Psoas muscle (tissue), 8 donors: ENCODE data around the gene UGT1A5. TPM values are rescaled to one million over a fixed set of nuclear protein-coding genes. Genes with fewer than 3 reads are reported as not detected.

Source experiments
- ATAC-seq, 4 donors: fragments of 200-7000 bp; cut with Tn5 transposase; one replicate each; pipeline ENCODE4 v1.9.1; 2020; ENCODE audit warnings: moderate library complexity in 3 of 4, mild to moderate bottlenecking in 2 of 4
- DNase-seq, 2 donors: peaks; one replicate each; pipeline ENCODE4 v3.0.0-alpha.2; 2020
- H3K27ac ChIP-seq: fragments of 200-600 bp; one replicate; pipeline ENCODE4 v1.8.0; 2022
- H3K27me3 ChIP-seq, 3 donors: fragments of 200-600 bp in 1 of 3; one replicate each; pipeline versions ENCODE4 v1.6.1 to v1.8.0; 2013 to 2022; ENCODE audit warnings: low read length in 2 of 3, mild to moderate bottlenecking in 2 of 3, moderate library complexity in 1 of 3; ENCODE audit not compliant: insufficient read depth in 3 of 3
- H3K36me3 ChIP-seq, 2 donors: fragments of 200-600 bp in 1 of 2; one replicate each; pipeline versions ENCODE4 v1.6.1 to v1.8.0; 2013 to 2022; ENCODE audit warnings: low read depth in 1 of 2, mild to moderate bottlenecking in 1 of 2, moderate library complexity in 1 of 2; ENCODE audit not compliant: insufficient read depth in 1 of 2
- H3K4me1 ChIP-seq: fragments of 200-600 bp; one replicate; pipeline ENCODE4 v1.8.0; 2022
- H3K4me3 ChIP-seq: fragments of 200-600 bp; one replicate; pipeline ENCODE4 v1.8.0; 2022; ENCODE audit warnings: mild to moderate bottlenecking
- H3K9me3 ChIP-seq: fragments of 200-600 bp; one replicate; pipeline ENCODE4 v1.8.0; 2022
- WGBS, 3 donors: extraction: QIAGEN DNeasy Blood & Tissue Kit; methylation state at CpG; one replicate each; pipeline versions ENCODE4 v1.1.6 to v1.1.7; 2013; 5-methylcytosine and 5-hydroxymethylcytosine counted together
- intact Hi-C, 2 donors: fragments of 100-400 bp; cut with DNase I; formaldehyde crosslinking; loops; one replicate each; pipeline versions ENCODE4 v1.11.0 to v1.14.2; 2022
- polyA plus RNA-seq, 3 donors: library from polyadenylated mRNA; stranded (reverse); fragments of 200-250 nt; gene quantifications; one replicate each; pipeline ENCODE4 v1.2.3, GENCODE V29; 2013
- total RNA-seq, 4 donors: library from RNA; stranded (reverse); fragmentation: NEBNext Ultra II Directional in 2 of 4; extraction: Animal tissue kit (Norgen Biotek cat#: 25700) in 2 of 4; gene quantifications; one replicate each; pipeline versions ENCODE4 v1.2.1 to v1.2.4, GENCODE V29; 2021 to 2023
- TF ChIP-seq, protein P1 (sequence below): fragments of 200-600 bp; IDR thresholded peaks from one replicate; pipeline ENCODE4 v1.8.0; 2022; ENCODE audit warnings: antibody characterized with exemption
- donor health status: healthy with polysubstance abuse.
- donor health status: DM: no; HTN: no; CAD: no; lungs with moderate emphysema.
- donor health status: Bipolar disorder and iron deficiency.
- donor health status: healthy.
- donor health status: DM: yes; HTN: yes; CAD: no.
- donor health status: DM: no; HTN: no; CAD: no.
- donor health status: DM: no; HTN: no; CAD: no.
- donor health status: DM: yes; HTN: yes; CAD: no.

Gene UGT1A5
- total and polyA plus RNA-seq, 7 donors = not detected

DNA sequence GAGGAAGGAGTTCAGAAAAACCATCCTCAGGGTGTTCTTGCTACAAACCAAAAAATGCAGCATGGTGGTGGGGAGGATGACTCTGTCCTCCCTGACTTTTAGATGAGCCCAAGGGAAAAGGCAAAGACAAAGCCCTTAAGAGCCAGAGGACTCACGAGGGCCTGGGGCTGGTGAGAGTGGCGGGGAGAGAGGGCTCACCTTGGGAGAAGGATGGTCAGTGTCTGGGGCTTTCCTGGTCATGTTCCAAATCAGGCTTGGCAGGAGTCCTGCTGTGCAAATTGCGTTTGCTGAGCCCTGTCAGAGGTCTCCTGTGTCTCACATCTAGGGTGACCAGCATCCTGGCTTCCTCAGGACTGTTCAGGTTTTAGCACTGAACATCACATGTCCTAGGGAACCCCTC lies 52.1 kb downstream of the UGT1A5 start:
- TF ChIP-seq, protein P1, sequence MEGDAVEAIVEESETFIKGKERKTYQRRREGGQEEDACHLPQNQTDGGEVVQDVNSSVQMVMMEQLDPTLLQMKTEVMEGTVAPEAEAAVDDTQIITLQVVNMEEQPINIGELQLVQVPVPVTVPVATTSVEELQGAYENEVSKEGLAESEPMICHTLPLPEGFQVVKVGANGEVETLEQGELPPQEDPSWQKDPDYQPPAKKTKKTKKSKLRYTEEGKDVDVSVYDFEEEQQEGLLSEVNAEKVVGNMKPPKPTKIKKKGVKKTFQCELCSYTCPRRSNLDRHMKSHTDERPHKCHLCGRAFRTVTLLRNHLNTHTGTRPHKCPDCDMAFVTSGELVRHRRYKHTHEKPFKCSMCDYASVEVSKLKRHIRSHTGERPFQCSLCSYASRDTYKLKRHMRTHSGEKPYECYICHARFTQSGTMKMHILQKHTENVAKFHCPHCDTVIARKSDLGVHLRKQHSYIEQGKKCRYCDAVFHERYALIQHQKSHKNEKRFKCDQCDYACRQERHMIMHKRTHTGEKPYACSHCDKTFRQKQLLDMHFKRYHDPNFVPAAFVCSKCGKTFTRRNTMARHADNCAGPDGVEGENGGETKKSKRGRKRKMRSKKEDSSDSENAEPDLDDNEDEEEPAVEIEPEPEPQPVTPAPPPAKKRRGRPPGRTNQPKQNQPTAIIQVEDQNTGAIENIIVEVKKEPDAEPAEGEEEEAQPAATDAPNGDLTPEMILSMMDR = no peak
- H3K4me1 ChIP-seq = no peaks in the 10 kb centered on the region
- H3K36me3 ChIP-seq = no peaks in the 10 kb centered on the region
- peaks cover 0 to 3% (median 2%) of the 10 kb centered on the region in 3 donors for H3K27me3 ChIP-seq
- H3K27ac ChIP-seq = no peak overlapping the region
- no peak for ATAC-seq
- 42 to 54% (median 46%) methylated on average over 3 of the region's 3 CpGs for WGBS, 3 donors
- H3K9me3 ChIP-seq = no peaks in the 10 kb centered on the region
- DNase-seq = no peak
- H3K4me3 ChIP-seq = no peak overlapping the region
- intact Hi-C loops = no loop called here

GRCh38 chr2:233766416-233766815 lies 53.7 kb downstream of the UGT1A5 start:
- DNase-seq = no peak
- intact Hi-C loops = no loop called here
- Histone ChIP-seq H3K36me3 (no peaks in the 10 kb centered on the region), H3K4me3 (no peak overlapping the region), H3K4me1 (no peaks in the 10 kb centered on the region), H3K27me3 (peaks cover 0 to 3% (median 2%) of the 10 kb centered on the region in 3 donors), H3K27ac (no peak overlapping the region), H3K9me3 (no peaks in the 10 kb centered on the region)
- 74 to 83% (median 78%) methylated on average over 4 of the region's 4 CpGs for WGBS, 3 donors
- ATAC-seq = no peak
- TF ChIP-seq, protein P1 = no peak

GRCh38 chr2:233768076-233768475 lies 55.4 kb downstream of the UGT1A5 start:
- Histone ChIP-seq H3K27me3 (peaks cover 0 to 3% (median 2%) of the 10 kb centered on the region in 3 donors), H3K36me3 (no peaks in the 10 kb centered on the region), H3K9me3 (no peaks in the 10 kb centered on the region), H3K27ac (no peak overlapping the region), H3K4me1 (no peaks in the 10 kb centered on the region), H3K4me3 (no peak overlapping the region)
- intact Hi-C loops = no loop called here
- 76 to 78% (median 76%) methylated on average over 4 of the region's 4 CpGs for WGBS, 3 donors
- ATAC-seq (no peak), DNase-seq (no peak)
- TF ChIP-seq, protein P1 = no peak

- 88 to 92% (median 89%) methylated on average over 9 of the region's 9 CpGs for WGBS, 3 donors
- H3K4me1 ChIP-seq = no peaks in the 10 kb centered on the region
- no peak overlapping the region for H3K27ac ChIP-seq
- H3K36me3 ChIP-seq = no peaks in the 10 kb centered on the region
- intact Hi-C loops = no loop called here
- TF ChIP-seq, protein P1 = no peak
- DNase-seq (no peak), ATAC-seq (no peak)
- H3K4me3 ChIP-seq = no peak overlapping the region
- peaks cover 0 to 3% (median 2%) of the 10 kb centered on the region in 3 donors for H3K27me3 ChIP-seq
- no peaks in the 10 kb centered on the region for H3K9me3 ChIP-seq
These were observed 56.6 kb downstream of the UGT1A5 start for GRCh38 chr2:233769260-233769659.

DNA sequence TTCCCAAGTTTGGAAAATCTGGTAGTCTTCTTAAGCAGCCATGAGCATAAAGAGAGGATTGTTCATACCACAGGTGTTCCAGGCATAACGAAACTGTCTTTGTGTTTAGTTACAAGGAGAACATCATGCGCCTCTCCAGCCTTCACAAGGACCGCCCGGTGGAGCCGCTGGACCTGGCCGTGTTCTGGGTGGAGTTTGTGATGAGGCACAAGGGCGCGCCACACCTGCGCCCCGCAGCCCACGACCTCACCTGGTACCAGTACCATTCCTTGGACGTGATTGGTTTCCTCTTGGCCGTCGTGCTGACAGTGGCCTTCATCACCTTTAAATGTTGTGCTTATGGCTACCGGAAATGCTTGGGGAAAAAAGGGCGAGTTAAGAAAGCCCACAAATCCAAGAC lies 59.4 kb downstream of the UGT1A5 start:
- ATAC-seq = no peak
- Histone ChIP-seq H3K9me3 (no peaks in the 10 kb centered on the region), H3K27ac (no peak overlapping the region), H3K4me1 (no peaks in the 10 kb centered on the region), H3K4me3 (no peak overlapping the region), H3K36me3 (no peaks in the 10 kb centered on the region), H3K27me3 (peaks cover 0 to 3% (median 2%) of the 10 kb centered on the region in 3 donors)
- TF ChIP-seq, protein P1 = no peak
- intact Hi-C loops = no loop called here
- WGBS, 3 donors = 85 to 89% (median 87%) methylated on average over 16 of the region's 16 CpGs
- DNase-seq = no peak
